HG02973 (cell line): ENCODE measurements around the gene EML4.
A peak's percentile ranks its signal among the peaks of the same experiment; 100 is the strongest.

Source experiments
- ATAC-seq: cut with Tn5 transposase; IDR thresholded peaks from one replicate; pipeline ENCODE4 v1.9.1; 2021; ENCODE audit warnings: moderate library complexity; ENCODE audit not compliant: unreplicated experiment

Gene EML4

GRCh38 chr2:42296226-42296625 lies 127.1 kb downstream of the EML4 start:
- peak; percentile 76 for ATAC-seq

- ATAC-seq = no peak
These were observed 128.3 kb downstream of the EML4 start for GRCh38 chr2:42297322-42297936.

- ATAC-seq = no peak
These were observed 129.0 kb downstream of the EML4 start for GRCh38 chr2:42298132-42298531.

- ATAC-seq = no peak
These were observed 130.0 kb downstream of the EML4 start for GRCh38 chr2:42298996-42299754.

GRCh38 chr2:42300527-42300926 lies 131.4 kb downstream of the EML4 start:
- ATAC-seq = no peak

GRCh38 chr2:42303252-42303651 lies 134.1 kb downstream of the EML4 start:
- no peak for ATAC-seq

GRCh38 chr2:42304059-42304713 lies 135.0 kb downstream of the EML4 start:
- no peak for ATAC-seq

- no peak for ATAC-seq
These were observed 138.0 kb downstream of the EML4 start for GRCh38 chr2:42307180-42307579.

GRCh38 chr2:42309366-42309765 lies 140.2 kb downstream of the EML4 start:
- ATAC-seq = no peak

- no peak for ATAC-seq
These were observed 140.9 kb downstream of the EML4 start for GRCh38 chr2:42310007-42310515.

GRCh38 chr2:42312106-42312505 lies 143.0 kb downstream of the EML4 start:
- ATAC-seq = no peak

- no peak for ATAC-seq
These were observed 145.8 kb downstream of the EML4 start for GRCh38 chr2:42314892-42315468.

- no peak for ATAC-seq
These were observed 146.8 kb downstream of the EML4 start for GRCh38 chr2:42315844-42316470.

GRCh38 chr2:42316910-42317309 lies 147.8 kb downstream of the EML4 start:
- no peak for ATAC-seq

- no peak for ATAC-seq
These were observed 148.3 kb downstream of the EML4 start for GRCh38 chr2:42317486-42317885.

GRCh38 chr2:42317945-42318344 lies 148.8 kb downstream of the EML4 start:
- no peak for ATAC-seq

- ATAC-seq = no peak
These were observed 150.1 kb downstream of the EML4 start for GRCh38 chr2:42319265-42319664.

GRCh38 chr2:42321452-42322064 lies 152.4 kb downstream of the EML4 start:
- no peak for ATAC-seq

- ATAC-seq = no peak
These were observed 155.1 kb downstream of the EML4 start for GRCh38 chr2:42324244-42324643.

GRCh38 chr2:42324949-42325348 lies 155.8 kb downstream of the EML4 start:
- ATAC-seq = no peak

GRCh38 chr2:42325609-42326008 lies 156.5 kb downstream of the EML4 start:
- ATAC-seq = no peak
